Osteoblast (primary cell): Measurements from ENCODE around the gene EME2. TPM values are rescaled to one million over a fixed set of nuclear protein-coding genes. Genes with fewer than 3 reads are reported as not detected.
A peak's percentile ranks its signal among the peaks of the same experiment; 100 is the strongest.
"Not testable (repeated sequence)": the region's sequence is repeated elsewhere in the genome, so short reads cannot be mapped to it uniquely, and the experiment has no call there.

Experiments used
- DNase-seq: peaks from one replicate; pipeline ENCODE4 v3.0.0; 2011; ENCODE audit warnings: low spot score, mixed read lengths; ENCODE audit not compliant: insufficient read length; ENCODE audit errors: missing footprints
- H2AFZ ChIP-seq: 2 replicates; pipeline ENCODE4 v1.6.0; 2011; ENCODE audit warnings: mild to moderate bottlenecking, low read length
- H3K27ac ChIP-seq: 2 replicates; pipeline ENCODE4 v1.5.1; 2011; ENCODE audit warnings: mild to moderate bottlenecking, low read depth, low read length, moderate library complexity
- H3K27me3 ChIP-seq: 2 replicates; pipeline ENCODE4 v1.6.0; 2012; ENCODE audit warnings: mild to moderate bottlenecking, control low read depth, inconsistent platforms, low read length, moderate library complexity; ENCODE audit not compliant: insufficient read depth
- H3K36me3 ChIP-seq: 2 replicates; pipeline ENCODE4 v1.5.1; 2011; ENCODE audit warnings: mild to moderate bottlenecking, low read length, control low read depth, moderate library complexity; ENCODE audit not compliant: insufficient read depth
- H3K4me1 ChIP-seq: 2 replicates; pipeline ENCODE4 v1.5.1; 2011; ENCODE audit warnings: mild to moderate bottlenecking, low read length, control low read depth, moderate library complexity; ENCODE audit not compliant: insufficient read depth
- H3K4me2 ChIP-seq: 2 replicates; pipeline ENCODE4 v1.6.0; 2011; ENCODE audit warnings: mild to moderate bottlenecking, low read length; ENCODE audit not compliant: insufficient read depth
- H3K4me3 ChIP-seq: fragments of 200-600 bp; sonication (generic); 3 replicates; pipeline ENCODE4 v1.5.1; 2012; ENCODE audit warnings: mild to moderate bottlenecking, low read length, inconsistent platforms; ENCODE audit not compliant: insufficient read depth
- H3K79me2 ChIP-seq: 2 replicates; pipeline ENCODE4 v1.6.0; 2012; ENCODE audit warnings: mild to moderate bottlenecking, low read length, control low read depth, inconsistent platforms; ENCODE audit not compliant: insufficient read depth
- H3K9me3 ChIP-seq: 2 replicates; pipeline ENCODE4 v1.5.1; 2011; ENCODE audit warnings: low read depth, low read length, control low read depth
- H4K20me1 ChIP-seq: 2 replicates; pipeline ENCODE4 v1.6.0; 2012; ENCODE audit warnings: mild to moderate bottlenecking, low read length, control low read depth; ENCODE audit not compliant: insufficient read depth
- CTCF ChIP-seq: IDR thresholded peaks from 2 replicates; pipeline ENCODE4 v1.5.1; 2011; ENCODE audit warnings: mild to moderate bottlenecking, low read depth, low read length, moderate library complexity; ENCODE audit errors: extremely low read depth
- total RNA-seq: library from RNA; depleted of rRNA; stranded (reverse); fragments of >200 nt; gene quantifications from 2 replicates; pipeline ENCODE4 v1.2.3, GENCODE V29; 2012

The EME2 gene
- total RNA-seq, 1 donor = 16.3 TPM

GRCh38 chr16:1794221-1794871 lies 21.7 kb downstream of the EME2 start:
- Histone ChIP-seq H3K4me3 (no peak overlapping the region), H4K20me1 (no peaks in the 10 kb centered on the region), H3K9me3 (no peaks in the 10 kb centered on the region), H3K27me3 (no peaks in the 10 kb centered on the region), H3K4me1 (no peaks in the 10 kb centered on the region), H3K4me2 (no peak overlapping the region), H3K36me3 (no peaks in the 10 kb centered on the region), H2AFZ (no peak overlapping the region), H3K79me2 (no peaks in the 10 kb centered on the region), H3K27ac (no peak overlapping the region)
- TF ChIP-seq CTCF = no peak
- peak; percentile 92 for DNase-seq

GRCh38 chr16:1794908-1795666 lies 22.5 kb downstream of the EME2 start:
- Histone ChIP-seq H3K9me3 (no peaks in the 10 kb centered on the region), H3K4me1 (no peaks in the 10 kb centered on the region), H3K4me3 (no peak overlapping the region), H3K4me2 (no peak overlapping the region), H3K36me3 (no peaks in the 10 kb centered on the region), H3K27ac (no peak overlapping the region), H3K27me3 (no peaks in the 10 kb centered on the region), H2AFZ (no peak overlapping the region), H4K20me1 (no peaks in the 10 kb centered on the region), H3K79me2 (no peaks in the 10 kb centered on the region)
- peak; percentile 81 for DNase-seq
- TF ChIP-seq CTCF = no peak

- not testable (repeated sequence) for H3K36me3 ChIP-seq, H4K20me1 ChIP-seq, H3K4me3 ChIP-seq, H3K4me2 ChIP-seq, H3K27me3 ChIP-seq, DNase-seq, H3K27ac ChIP-seq, H3K4me1 ChIP-seq, H3K79me2 ChIP-seq, H2AFZ ChIP-seq, H3K9me3 ChIP-seq
Measured at GRCh38 chr16:1799263-1799662, 26.7 kb downstream of the EME2 start.

GRCh38 chr16:1800701-1801100 lies 28.1 kb downstream of the EME2 start:
- Histone ChIP-seq H3K4me2 (no peak overlapping the region), H3K4me3 (no peak overlapping the region), H3K4me1 (no peaks in the 10 kb centered on the region), H4K20me1 (no peaks in the 10 kb centered on the region), H2AFZ (no peak overlapping the region), H3K79me2 (no peaks in the 10 kb centered on the region), H3K27ac (no peak overlapping the region), H3K27me3 (no peaks in the 10 kb centered on the region), H3K36me3 (no peaks in the 10 kb centered on the region), H3K9me3 (no peaks in the 10 kb centered on the region)
- no peak for TF ChIP-seq CTCF
- DNase-seq = no peak
